Measurements from ENCODE around the gene HIPK2.
A peak's percentile ranks its signal among the peaks of the same experiment; 100 is the strongest.

HIPK2 gene

DNA sequence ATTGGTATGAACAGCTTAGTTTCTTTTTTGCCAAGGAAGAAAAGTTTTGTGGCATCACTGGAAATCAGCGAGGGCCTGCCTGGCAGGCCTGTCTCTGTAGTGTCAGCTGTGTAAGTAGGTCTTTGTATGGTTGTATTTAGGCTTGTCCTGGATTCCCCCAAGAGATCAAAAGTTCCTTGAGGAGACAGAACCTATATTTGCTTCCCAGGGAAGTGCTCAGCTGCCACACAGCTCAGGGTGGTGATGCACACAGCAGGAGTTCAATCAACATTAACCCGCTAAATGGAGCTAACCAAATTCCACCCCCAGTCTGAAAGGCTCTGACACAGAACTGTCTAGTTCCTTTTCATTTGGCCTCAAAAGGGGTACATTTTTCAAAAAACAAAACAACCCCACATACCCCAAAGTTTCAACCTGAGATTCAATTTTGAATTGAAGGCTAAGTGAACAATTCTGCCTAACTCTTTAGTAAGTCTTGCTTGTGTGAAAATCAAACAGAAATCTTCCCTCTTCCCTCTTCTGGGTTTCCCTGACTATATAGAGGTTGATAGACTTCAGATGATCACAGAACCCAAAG, 129.9 kb downstream of the HIPK2 start:
- DNase-seq (ENCODE audit: low spot score): no peak

GRCh38 chr7:139647085-139647484, 130.7 kb downstream of the HIPK2 start:
- no peak for DNase-seq (ENCODE audit: low spot score)

DNA sequence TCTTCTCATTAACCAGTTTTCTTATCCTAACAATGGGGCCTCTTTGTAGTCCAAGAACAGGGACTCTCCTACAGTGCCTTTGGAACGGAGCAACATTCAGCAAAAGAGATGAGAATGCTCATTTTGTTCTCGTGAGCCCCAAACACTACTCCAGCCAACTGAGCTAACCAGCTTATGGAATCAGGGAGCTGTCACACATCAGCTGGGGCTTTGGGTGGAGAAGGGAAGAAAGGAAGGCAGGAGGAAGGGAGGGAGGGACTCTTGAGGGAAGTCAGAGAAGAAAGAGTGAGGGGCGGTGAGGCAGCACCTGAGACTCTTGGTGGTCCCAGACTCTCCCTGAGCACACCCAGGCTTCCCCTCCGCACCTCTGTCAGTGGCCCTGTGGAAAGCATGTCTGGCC, 131.2 kb downstream of the HIPK2 start:
- DNase-seq (ENCODE audit: low spot score): no peak

- peak; percentile 85 for DNase-seq (ENCODE audit: low spot score)
Measured at GRCh38 chr7:139645572-139646523, 131.9 kb downstream of the HIPK2 start.

- DNase-seq (ENCODE audit: low spot score): no peak
Measured at GRCh38 chr7:139643951-139644585, 133.7 kb downstream of the HIPK2 start.

- DNase-seq (ENCODE audit: low spot score): no peak
Measured at GRCh38 chr7:139642283-139642682, 135.5 kb downstream of the HIPK2 start.

- no peak for DNase-seq (ENCODE audit: low spot score)
Measured at GRCh38 chr7:139641337-139641992, 136.3 kb downstream of the HIPK2 start.

- DNase-seq (ENCODE audit: low spot score): no peak
Measured at GRCh38 chr7:139640681-139641080, 137.1 kb downstream of the HIPK2 start.

DNA sequence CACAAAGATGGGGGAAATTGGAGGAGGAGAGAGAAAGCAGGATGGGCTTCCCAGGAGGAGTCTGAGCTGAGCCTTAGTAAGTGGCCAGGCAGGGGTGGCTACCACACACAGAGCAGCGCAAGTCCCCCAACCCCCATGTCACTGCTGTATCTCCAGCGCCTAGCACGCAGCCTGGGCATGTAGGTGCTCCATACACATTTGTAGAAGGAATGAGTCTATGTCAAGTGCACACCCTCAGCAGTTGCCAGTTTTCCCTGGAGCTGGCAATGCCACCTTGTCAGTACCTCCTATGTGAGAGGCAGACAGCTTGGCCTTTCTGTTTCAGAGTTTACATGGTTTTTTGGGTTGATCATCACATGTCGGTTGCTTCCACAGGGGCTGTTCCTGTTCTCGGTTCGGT, 138.2 kb downstream of the HIPK2 start:
- DNase-seq (ENCODE audit: low spot score): no peak

- DNase-seq (ENCODE audit: low spot score): no peak
Measured at GRCh38 chr7:139635526-139636302, 142.1 kb downstream of the HIPK2 start.

- DNase-seq (ENCODE audit: low spot score): no peak
Measured at GRCh38 chr7:139634087-139634486, 143.7 kb downstream of the HIPK2 start.

DNA sequence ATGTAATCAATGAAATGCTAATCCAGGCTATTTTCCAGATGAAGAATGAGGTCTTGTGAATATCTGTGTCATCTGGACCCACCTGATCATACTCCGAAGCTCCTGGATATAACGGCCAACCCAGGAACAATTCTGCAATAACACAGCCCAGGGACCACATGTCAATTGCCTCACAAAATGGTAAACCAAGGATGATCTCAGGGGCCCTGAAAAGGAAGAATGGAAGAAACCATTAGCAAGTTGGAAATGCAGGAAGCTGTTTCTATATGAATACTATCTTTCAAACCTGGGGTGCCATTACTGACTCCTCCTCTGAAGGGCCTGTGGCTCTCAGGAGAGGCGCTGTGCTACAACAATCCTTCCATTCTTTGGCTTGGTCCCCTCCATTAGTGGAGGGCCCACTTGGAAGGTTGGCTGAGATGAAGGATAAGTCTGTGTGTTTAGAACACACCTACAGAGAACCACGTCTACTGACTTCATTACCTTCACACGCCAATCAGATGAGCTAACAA, 146.2 kb downstream of the HIPK2 start:
- DNase-seq (ENCODE audit: low spot score): no peak

DNA sequence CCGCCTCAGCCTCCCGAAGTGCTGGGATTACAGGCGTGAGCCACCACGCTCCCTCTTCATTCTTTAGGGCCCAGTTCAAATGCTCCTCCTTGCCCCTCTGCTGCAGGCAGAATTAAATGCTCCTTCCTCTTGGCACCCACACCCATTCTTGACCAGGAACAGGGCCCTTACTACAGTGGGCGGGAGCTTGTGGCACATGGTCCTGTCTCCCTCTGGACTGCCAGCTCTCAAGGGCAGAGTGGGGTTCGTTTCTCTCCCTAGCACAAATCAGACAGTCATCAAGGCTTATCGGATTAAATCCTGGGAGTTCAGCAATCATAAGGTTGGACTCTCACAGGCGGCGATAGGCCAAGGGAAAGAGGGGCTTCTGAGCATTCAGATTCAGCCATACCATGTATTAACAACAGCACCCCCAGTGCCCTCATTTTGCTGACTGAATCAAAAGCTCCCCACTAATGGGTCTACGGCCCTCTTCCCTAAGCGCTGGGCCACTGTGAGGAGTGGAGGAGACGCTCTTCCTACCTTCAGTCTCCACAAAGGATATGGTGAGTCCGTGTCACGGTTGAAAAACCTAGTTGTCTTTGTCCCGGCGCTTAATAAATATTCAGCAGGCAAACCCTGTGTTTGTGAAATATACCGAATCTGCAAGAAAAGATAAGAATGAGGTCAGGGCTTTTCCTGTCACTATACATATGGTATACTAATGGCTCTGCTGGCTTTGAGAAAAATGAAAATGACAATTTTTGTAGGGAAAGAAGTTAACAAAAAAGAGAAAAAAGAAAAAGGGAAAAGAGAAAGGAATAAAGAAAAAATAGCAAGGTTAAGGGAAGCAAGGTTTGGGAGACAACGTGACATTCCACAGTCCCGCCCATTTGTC, 146.9 kb downstream of the HIPK2 start:
- DNase-seq (ENCODE audit: low spot score): no peak

DNA sequence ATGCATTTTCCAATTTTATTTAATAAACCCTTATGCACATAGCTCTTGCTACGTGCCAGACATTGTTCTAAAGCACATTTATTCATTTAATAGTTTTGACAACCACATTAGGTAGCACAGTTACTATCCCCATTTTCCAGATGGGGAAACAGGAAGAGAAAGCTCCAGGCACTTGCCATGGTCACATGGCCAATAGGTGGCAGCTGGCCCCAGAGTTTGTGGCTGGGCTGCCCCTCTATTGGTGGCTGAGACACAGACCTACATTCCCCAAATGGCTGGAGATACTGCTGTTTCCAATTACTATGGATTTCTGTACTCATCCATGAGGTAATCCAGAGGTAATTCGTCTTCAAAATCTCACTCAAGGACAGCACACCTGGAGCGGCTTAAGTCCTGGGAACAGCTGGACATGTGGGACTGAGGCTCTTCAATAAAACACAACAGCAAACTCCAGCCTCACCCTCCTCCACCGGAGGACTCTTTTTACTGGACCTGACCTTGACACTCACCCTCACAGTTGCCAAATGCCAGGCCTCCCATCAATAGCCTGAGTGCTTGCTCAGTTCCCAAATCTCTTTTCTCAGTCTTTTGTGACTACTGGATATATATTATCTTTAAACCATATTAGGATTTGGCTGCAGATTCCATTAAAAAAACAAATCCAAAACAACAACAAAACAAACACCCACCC, 148.3 kb downstream of the HIPK2 start:
- no peak for DNase-seq (ENCODE audit: low spot score)

DNA sequence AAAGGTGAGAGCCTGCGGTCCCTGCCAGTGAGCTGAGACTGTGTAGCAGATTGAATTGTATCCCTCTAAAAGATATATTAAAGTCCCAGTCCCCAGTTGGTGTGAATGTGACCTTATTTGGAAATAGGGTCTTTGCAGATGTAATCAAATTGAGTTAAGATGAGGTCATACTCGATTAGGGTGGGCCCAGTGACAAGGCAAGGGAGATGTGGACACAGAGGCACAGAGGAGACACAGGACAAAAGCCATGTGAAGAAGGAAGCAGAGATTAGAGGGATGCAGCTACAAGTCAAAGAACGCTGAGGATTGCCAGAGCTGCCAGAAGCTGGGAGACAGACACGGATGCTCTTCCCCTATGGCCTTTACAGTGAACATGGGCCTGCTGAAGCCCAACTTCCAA, 150.0 kb downstream of the HIPK2 start:
- no peak for DNase-seq (ENCODE audit: low spot score)

- DNase-seq (ENCODE audit: low spot score): no peak
Measured at GRCh38 chr7:139626817-139627216, 151.0 kb downstream of the HIPK2 start.

DNA sequence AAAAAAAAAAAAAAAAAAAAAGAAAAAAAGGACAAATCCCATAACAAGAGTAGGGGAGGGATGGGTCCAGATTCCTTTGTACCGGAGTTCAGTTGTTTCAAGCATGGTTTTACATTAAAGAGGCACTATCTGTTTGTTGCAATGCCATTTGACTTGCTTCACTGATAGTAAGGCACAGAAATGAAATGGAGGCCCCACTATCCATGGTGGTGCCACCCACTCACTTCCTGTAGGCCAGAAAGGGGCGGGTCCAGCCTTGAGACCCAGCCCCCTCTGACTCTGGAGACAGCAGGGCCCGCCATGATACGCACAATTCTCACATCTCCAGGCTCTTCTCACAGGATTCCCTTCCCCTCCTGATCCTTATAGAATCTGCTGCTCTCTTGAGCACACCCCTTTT, 154.3 kb downstream of the HIPK2 start:
- peak; percentile 62 for DNase-seq (ENCODE audit: low spot score)

DNA sequence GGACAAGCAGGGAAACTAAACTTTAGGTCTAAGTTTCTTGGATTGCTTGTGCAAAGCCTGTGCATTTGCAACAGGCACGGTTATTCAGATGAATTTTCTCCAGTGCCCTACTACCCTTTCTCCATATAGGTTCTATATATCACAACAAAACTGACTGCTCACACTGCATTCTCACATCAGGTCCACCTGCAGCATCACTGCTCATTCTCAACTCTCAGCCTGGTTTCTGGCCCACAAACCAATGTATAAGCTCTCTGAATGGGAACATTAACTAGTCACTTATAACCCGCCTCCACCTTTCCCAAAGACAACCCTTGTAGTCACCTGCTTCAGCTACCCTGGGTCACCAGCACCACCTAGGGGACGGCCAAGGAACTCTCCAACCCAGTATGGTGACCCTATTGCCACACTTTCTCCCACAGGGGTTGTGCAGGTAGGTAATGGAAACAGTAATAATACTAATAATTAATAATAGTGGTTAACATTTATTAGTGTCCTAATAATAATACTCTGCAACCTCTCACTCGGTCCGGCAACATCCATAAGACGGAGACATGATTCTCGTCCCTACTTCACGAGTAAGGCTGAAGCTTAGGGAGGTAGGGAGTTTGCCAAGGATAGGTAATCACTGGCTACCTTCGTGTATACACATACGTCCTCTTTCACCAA, 157.0 kb downstream of the HIPK2 start:
- DNase-seq (ENCODE audit: low spot score): peak; percentile 87

- DNase-seq (ENCODE audit: low spot score): no peak
Measured at GRCh38 chr7:139619367-139619657, 158.5 kb downstream of the HIPK2 start.

Measured in COLO829 (cell line).